ENCODE data around the gene CLMP. TPM values are rescaled to one million over a fixed set of nuclear protein-coding genes. Genes with fewer than 3 reads are reported as not detected.
A peak's percentile ranks its signal among the peaks of the same experiment; 100 is the strongest.

The CLMP gene
- total and polyA plus RNA-seq, 7 experiments from 2014 or later, result 0.08 to 0.60 (median 0.27) TPM

DNA sequence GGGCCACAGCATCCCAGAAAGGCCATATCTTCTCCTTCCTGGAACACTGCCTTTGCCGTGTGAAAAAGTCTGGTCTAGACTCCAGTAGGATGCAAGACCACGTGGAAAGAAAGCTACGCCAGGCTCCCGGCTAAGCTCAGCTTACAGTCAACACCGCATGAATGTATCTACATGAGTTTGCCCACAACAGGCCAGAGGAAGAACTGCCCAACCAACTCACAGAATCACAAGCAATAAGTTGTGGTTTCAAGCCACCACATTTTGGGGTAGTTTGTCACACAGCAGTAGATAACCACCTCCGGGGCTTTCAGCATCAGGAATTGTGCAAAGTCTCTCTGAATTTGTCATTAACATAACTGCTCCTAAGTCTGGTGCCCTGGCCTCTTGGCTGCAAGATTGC lies 160.5 kb downstream of the CLMP start:
- intact Hi-C loops (cut with micrococcal nuclease), result no loop called here
- ChIA-PET POLR2A (interaction anchor here (1.6 kb wide), 1 partner anchor 20 kb away, joined by 5 read pairs; no protein-coding TSS in a partner anchor), CTCF (interaction anchor here (1.3 to 1.5 kb wide), 2 partner anchors 20 to 25 kb away, joined by 3 to 4 read pairs; no protein-coding TSS in a partner anchor)
- H3K27ac ChIP-seq (ENCODE audit: low read depth, low read length), result no peak overlapping the region
- H3K36me3 Mint-ChIP-seq, result no peaks in the 10 kb centered on the region
- H3K4me3 ChIP-seq (ENCODE audit: low read length), result no peak overlapping the region
- H3K27me3 ChIP-seq (ENCODE audit: control insufficient read depth in 2 of 2, insufficient read depth in 2 of 2, low read length in 2 of 2), result no peaks in the 10 kb centered on the region
- H3K27ac Mint-ChIP-seq, result no peak overlapping the region
- H3K27me3 Mint-ChIP-seq, result peaks cover 0 to 9% (median 0%) of the 10 kb centered on the region in 5 donors
- H3K4me3 Mint-ChIP-seq, result no peak overlapping the region
- no peak for DNase-seq
- ATAC-seq, result peak; percentile 32
- H3K9me3 Mint-ChIP-seq, result no peaks in the 10 kb centered on the region
- no peaks in the 10 kb centered on the region for H3K36me3 ChIP-seq (ENCODE audit: control insufficient read depth in 2 of 3, insufficient read depth in 3 of 3, low read length in 3 of 3)
- no peaks in the 10 kb centered on the region for H3K9me3 ChIP-seq (ENCODE audit: control insufficient read depth in 2 of 3, low read length in 3 of 3)
- no peaks in the 10 kb centered on the region for H3K4me1 ChIP-seq (ENCODE audit: control insufficient read depth in 2 of 2, insufficient read depth in 2 of 2, low read length in 2 of 2)
- no peaks in the 10 kb centered on the region for H3K4me1 Mint-ChIP-seq

DNA sequence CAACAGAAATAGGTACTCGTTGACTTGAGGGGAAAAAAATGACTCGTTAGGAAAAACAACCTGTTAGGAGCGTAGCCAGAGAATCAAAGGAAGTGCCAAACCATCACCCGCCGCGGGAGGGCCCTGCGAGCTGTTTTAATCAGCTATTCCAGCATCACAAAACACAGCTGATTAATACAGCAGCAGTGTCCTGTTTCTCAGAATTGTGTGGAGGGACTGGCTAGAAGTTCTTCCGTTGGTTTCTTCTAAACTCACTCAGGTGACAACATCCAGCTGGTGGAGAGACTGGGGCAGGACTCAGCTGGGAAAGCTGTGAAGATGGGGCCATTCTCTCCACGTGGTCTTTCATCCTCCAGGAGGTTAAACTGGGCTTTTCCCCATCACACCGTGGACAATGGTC lies 161.2 kb downstream of the CLMP start:
- CTCF ChIA-PET, result interaction anchor here (0.6 to 1.5 kb wide), 5 partner anchors 10 to 213 kb away, joined by 3 to 5 read pairs (median 4); no protein-coding TSS in a partner anchor
- Histone ChIP-seq H3K4me1 (ENCODE audit: control insufficient read depth in 2 of 2, insufficient read depth in 2 of 2, low read length in 2 of 2) (no peaks in the 10 kb centered on the region), H3K4me3 (ENCODE audit: low read length) (no peak overlapping the region), H3K27ac (ENCODE audit: low read depth, low read length) (no peak overlapping the region), H3K9me3 (ENCODE audit: control insufficient read depth in 2 of 3, low read length in 3 of 3) (no peaks in the 10 kb centered on the region), H3K36me3 (ENCODE audit: control insufficient read depth in 2 of 3, insufficient read depth in 3 of 3, low read length in 3 of 3) (no peaks in the 10 kb centered on the region), H3K27me3 (ENCODE audit: control insufficient read depth in 2 of 2, insufficient read depth in 2 of 2, low read length in 2 of 2) (no peaks in the 10 kb centered on the region)
- Mint-ChIP-seq H3K4me3 (no peak overlapping the region), H3K9me3 (no peaks in the 10 kb centered on the region), H3K36me3 (no peaks in the 10 kb centered on the region), H3K27ac (no peak overlapping the region), H3K27me3 (peaks cover 0 to 8% (median 0%) of the 10 kb centered on the region in 5 donors), H3K4me1 (no peaks in the 10 kb centered on the region)
- POLR2A ChIA-PET, result interaction anchor here (1.6 kb wide), 1 partner anchor 20 kb away, joined by 5 read pairs; no protein-coding TSS in a partner anchor
- ATAC-seq (no peak), DNase-seq (no peak)
- intact Hi-C loops (cut with micrococcal nuclease), result no loop called here

DNA sequence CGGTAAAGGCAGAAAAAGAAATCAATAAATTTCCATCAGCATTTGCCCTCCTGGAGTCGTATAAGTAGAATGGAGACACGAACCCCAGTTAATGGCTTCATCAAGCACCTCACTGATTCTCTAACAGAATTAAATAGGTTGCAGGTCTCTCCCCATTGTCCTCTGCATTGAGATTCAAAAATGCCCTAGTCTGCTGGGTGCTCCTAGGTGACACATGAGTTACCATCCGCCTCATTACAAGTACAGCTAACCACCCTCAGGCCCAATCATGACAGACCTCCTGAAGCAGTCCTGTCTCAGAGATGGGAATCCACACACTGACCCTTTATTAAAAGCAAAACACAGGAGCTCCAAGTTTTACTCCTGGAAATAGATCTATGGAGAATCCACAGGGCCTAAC lies 164.5 kb downstream of the CLMP start:
- Mint-ChIP-seq H3K27me3 (peaks cover 0 to 7% (median 0%) of the 10 kb centered on the region in 5 donors), H3K27ac (no peak overlapping the region), H3K9me3 (no peaks in the 10 kb centered on the region), H3K36me3 (no peaks in the 10 kb centered on the region), H3K4me1 (no peaks in the 10 kb centered on the region), H3K4me3 (no peak overlapping the region)
- no peaks in the 10 kb centered on the region for H3K36me3 ChIP-seq (ENCODE audit: control insufficient read depth in 2 of 3, insufficient read depth in 3 of 3, low read length in 3 of 3)
- POLR2A ChIA-PET, result no interaction called here
- intact Hi-C loops (cut with micrococcal nuclease), result no loop called here
- no peak for DNase-seq
- H3K4me1 ChIP-seq (ENCODE audit: control insufficient read depth in 2 of 2, insufficient read depth in 2 of 2, low read length in 2 of 2), result no peaks in the 10 kb centered on the region
- ATAC-seq, result no peak
- CTCF ChIA-PET, result interaction anchor here (1.4 kb wide), 1 partner anchor 10 kb away, joined by 5 read pairs; no protein-coding TSS in a partner anchor
- H3K27ac ChIP-seq (ENCODE audit: low read depth, low read length), result no peak overlapping the region
- no peaks in the 10 kb centered on the region for H3K27me3 ChIP-seq (ENCODE audit: control insufficient read depth in 2 of 2, insufficient read depth in 2 of 2, low read length in 2 of 2)
- no peaks in the 10 kb centered on the region for H3K9me3 ChIP-seq (ENCODE audit: control insufficient read depth in 2 of 3, low read length in 3 of 3)
- H3K4me3 ChIP-seq (ENCODE audit: low read length), result no peak overlapping the region

GRCh38 chr11:123020968-123021367 lies 174.1 kb downstream of the CLMP start:
- H3K36me3 ChIP-seq (ENCODE audit: control insufficient read depth in 2 of 3, insufficient read depth in 3 of 3, low read length in 3 of 3), result no peaks in the 10 kb centered on the region
- H3K4me3 Mint-ChIP-seq, result no peak overlapping the region
- no peaks in the 10 kb centered on the region for H3K36me3 Mint-ChIP-seq
- ChIA-PET CTCF (interaction anchor here (0.7 to 1.5 kb wide), 13 partner anchors 10 to 246 kb away, joined by 3 to 9 read pairs (median 4); no protein-coding TSS in a partner anchor), POLR2A (interaction anchor here (0.7 to 1.0 kb wide), 2 partner anchors 21 to 41 kb away, joined by 3 read pairs; partner anchors contain the start of gene HSPA8)
- H3K27ac Mint-ChIP-seq, result no peak overlapping the region
- no peaks in the 10 kb centered on the region for H3K9me3 Mint-ChIP-seq
- H3K4me1 Mint-ChIP-seq, result peaks cover 6 to 14% (median 7%) of the 10 kb centered on the region in 7 donors
- peaks cover 0 to 10% of the 10 kb centered on the region in 2 donors for H3K4me1 ChIP-seq (ENCODE audit: control insufficient read depth in 2 of 2, insufficient read depth in 2 of 2, low read length in 2 of 2)
- H3K27ac ChIP-seq (ENCODE audit: low read depth, low read length), result no peak overlapping the region
- H3K9me3 ChIP-seq (ENCODE audit: control insufficient read depth in 2 of 3, low read length in 3 of 3), result no peaks in the 10 kb centered on the region
- no peaks in the 10 kb centered on the region for H3K27me3 ChIP-seq (ENCODE audit: control insufficient read depth in 2 of 2, insufficient read depth in 2 of 2, low read length in 2 of 2)
- DNase-seq (peak in 5 of 9 donors; percentile 31 to 50 (median 37)), ATAC-seq (peak; percentile 81)
- no peak overlapping the region for H3K4me3 ChIP-seq (ENCODE audit: low read length)
- intact Hi-C loops (cut with micrococcal nuclease), result loop anchor here in 1 of 2 donors (5.0 kb wide), 1 partner anchor 224 kb away; no protein-coding TSS in a partner anchor
- peaks cover 6 to 25% (median 8%) of the 10 kb centered on the region in 5 donors for H3K27me3 Mint-ChIP-seq

Other genes starting within 250 kb of the CLMP start
- not detected for gene BSX, start 213.4 kb downstream of the CLMP start, total RNA-seq
- gene BSX, start 213.4 kb downstream of the CLMP start, polyA plus RNA-seq, result not detected
- gene HSPA8, start 133.1 kb downstream of the CLMP start, total RNA-seq, result 1,000 to 10,000 TPM in 1 of 5 experiments, 100 to 1,000 TPM in 4; 763 to 2,366 (median 830) TPM
- gene HSPA8, start 133.1 kb downstream of the CLMP start, polyA plus RNA-seq, result 1,000 to 10,000 TPM; 1,206 to 1,808 TPM
- 10 to 100 TPM in 4 of 5 experiments, 1 to 10 TPM in 1; 9.7 to 88.9 (median 14.0) TPM for gene GRAMD1B, start 235.0 kb upstream of the CLMP start, total RNA-seq
- gene GRAMD1B, start 235.0 kb upstream of the CLMP start, polyA plus RNA-seq, result 1 to 10 TPM; 1.7 to 2.3 TPM

Data from naive thymus-derived CD4-positive, alpha-beta T cell (primary cell).